GM10847 (cell line): ENCODE results near the gene CTXND1.

ENCODE experiments used
- POLR2A ChIP-seq: IDR thresholded peaks from 2 replicates; pipeline ENCODE4 v1.6.1; 2011; ENCODE audit not compliant: insufficient read length; ENCODE audit errors: extremely low read depth

The CTXND1 gene

DNA sequence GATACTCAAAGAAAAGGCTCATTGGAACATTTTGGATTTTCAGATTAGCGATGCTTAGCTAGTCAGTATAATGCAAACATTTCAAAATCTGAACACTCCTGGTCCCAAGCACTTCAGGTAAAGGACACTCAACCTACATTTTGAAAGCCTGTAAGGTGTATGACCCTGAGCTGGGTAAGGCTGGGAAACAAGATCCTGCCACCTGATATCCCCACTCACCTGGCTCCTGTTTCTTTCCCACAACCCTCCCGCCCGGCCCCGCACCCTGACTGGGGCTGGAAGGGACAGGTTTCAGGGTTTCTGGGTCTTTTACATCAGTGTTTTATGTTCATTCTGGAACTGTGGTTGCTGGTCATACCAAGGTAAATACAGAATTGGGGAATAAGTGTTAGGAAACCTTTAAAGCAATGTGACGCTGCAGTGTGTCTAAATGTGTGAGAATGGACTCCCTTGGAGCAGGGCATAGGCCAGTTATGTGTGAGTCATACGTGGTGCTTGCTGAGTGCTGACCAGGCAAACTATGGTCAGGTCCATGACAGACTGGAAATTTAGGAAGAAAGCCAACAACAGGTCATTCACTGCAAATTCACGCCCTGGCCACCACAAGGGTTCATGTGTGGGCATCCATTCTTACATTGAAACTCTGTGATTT, 22.9 kb downstream of the CTXND1 start:
- TF ChIP-seq POLR2A, result no peak

DNA sequence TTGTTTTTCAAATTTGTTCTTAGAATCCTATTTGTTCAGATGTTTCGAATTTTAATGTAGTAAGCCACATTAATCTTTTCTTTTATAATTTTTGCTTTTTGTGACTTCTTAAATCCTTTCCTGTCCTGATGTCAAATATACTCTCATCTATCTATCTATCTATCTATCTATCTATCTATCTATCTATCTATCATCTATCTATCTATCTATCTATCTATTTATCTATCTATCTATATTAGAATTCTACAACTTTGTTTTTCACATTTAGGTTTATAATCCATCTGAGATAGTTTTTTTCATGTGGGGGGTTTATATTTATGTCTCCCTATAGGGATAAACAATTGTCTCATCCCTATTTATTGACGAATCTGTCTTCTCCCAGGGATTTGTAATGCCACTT, 32.1 kb downstream of the CTXND1 start:
- no peak for TF ChIP-seq POLR2A

DNA sequence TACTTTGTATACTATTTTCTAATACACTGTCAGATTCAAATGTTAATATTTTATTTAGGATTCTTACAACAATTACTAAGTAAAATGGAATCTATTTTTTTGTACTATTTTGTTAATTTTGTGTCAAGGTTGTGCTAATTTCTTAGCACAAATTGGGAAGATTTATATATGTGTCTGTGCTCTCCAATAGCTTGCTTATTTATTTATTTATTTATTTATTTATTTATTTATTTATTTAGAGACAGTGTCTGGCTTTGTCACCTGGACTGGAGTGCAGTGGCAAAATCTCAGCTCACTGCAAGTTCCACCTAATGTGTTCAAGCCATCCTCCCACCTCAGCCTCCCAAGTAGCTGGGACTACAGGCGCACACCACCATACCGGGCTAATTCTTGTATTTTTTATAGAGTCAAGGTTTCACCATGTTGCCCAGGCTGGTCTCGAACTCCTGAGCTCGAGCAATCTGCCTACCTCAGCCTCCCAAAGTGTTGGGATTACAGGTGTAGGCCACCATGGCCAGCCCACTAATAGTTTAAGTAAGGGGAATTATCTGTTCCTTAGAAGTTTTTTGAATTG, 34.6 kb downstream of the CTXND1 start:
- no peak for TF ChIP-seq POLR2A

DNA sequence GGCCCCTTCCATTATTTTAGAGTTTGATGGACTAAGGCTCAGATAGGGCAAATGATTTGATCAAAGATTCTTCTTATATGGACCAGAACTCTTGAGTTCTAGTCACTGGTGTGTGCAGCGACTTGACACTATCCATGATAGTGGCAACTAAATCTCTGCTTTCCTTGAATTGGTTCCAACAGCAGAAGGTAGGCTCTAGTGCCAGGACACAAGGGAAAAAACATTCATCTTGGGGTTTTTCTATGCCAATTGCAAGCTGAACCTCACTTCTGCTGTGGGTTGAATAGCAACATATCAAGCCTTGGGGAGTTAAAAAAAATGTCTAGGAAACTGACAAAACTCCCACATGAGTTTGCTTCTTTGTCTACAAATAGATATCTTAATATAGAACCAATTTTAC, 35.1 kb downstream of the CTXND1 start:
- no peak for TF ChIP-seq POLR2A

DNA sequence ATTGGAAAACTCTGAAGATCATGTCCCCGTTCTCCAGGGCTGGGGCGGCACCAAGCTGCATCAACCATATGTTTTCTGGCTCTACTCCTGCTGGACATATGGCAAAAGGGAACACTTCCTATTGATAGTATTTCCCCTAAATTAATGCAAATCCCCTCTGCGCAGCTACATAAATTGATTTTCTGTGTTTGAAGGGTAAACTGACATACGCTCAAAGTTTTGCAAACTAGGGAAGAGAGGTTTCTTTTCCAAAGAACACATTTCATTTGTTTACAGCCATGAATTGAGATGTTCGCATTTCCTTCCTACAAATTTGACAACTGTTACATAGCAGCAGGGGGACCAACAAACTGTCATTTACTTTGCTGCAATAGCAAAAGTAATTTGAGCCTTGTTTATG, 35.9 kb downstream of the CTXND1 start:
- TF ChIP-seq POLR2A, result no peak

- TF ChIP-seq POLR2A, result no peak
Measured at GRCh38 chr15:80214910-80215309, 37.1 kb downstream of the CTXND1 start.

DNA sequence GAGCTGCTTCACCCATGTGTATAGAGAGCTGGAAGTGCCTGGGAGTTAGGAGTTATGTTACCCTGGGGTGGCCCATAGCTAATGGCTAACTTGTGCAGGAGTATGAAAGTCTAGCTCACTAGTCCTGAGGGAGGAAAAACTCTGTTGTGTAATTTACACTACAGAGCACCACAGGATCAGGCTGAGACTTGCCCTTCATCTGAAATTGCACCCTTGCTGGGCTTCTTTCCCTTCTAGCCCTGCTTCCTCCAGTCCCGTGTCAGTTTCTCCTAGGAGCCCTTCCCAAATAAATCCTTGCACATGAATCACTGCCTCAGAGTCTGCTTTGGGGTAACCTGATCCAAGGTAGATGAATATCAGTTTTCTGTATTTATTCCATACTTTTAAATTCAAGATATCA, 40.0 kb downstream of the CTXND1 start:
- no peak for TF ChIP-seq POLR2A

GRCh38 chr15:80210611-80211573, 41.1 kb downstream of the CTXND1 start:
- no peak for TF ChIP-seq POLR2A

GRCh38 chr15:80208758-80209734, 43.0 kb downstream of the CTXND1 start:
- no peak for TF ChIP-seq POLR2A

GRCh38 chr15:80207887-80208286, 44.1 kb downstream of the CTXND1 start:
- no peak for TF ChIP-seq POLR2A

DNA sequence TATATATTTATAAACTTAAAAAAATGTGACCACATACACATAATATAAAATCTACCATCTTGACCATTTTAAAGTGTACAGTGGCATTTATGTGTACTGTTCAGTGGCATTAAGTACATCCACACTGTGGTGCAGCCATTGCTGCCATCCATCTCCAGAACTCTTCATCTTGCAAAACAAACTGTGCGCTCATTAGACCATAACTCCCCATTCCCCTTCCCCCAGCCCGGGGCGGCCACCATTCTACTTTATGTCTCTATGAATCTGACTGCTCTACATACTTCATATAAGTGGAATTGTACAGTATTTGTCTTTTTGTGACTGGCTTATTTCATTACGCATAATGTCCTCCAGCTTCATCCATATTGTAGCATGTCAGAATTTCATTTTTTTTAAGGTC, 47.8 kb downstream of the CTXND1 start:
- no peak for TF ChIP-seq POLR2A

DNA sequence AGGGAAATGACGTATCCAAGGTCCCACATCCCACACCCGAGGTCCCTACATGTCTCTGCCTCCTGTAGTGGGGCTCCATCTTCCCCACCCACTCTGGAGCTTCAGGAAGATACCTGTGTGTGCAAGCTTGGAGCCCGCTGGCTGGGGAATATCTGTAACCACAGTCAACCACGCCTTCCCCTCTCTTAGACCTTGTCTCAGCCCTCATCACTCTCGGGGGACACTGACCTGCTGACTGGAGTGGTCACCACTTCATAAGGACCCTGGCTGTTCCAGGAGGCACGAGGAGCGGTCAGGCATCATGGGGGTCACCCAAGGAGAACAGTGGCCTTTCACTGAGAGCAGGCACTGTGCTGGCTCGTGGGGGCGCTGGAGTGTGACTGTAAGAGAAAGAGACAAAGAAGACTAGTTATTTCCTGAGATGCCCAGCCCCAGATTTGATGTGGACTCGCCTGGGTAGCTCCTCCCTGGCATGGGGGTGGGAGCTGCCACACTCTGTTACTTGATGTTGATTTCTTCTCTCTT, 48.6 kb downstream of the CTXND1 start:
- TF ChIP-seq POLR2A, result no peak

GRCh38 chr15:80202641-80203360, 49.2 kb downstream of the CTXND1 start:
- TF ChIP-seq POLR2A, result no peak

- no peak for TF ChIP-seq POLR2A
Measured at GRCh38 chr15:80202016-80202315, 50.0 kb downstream of the CTXND1 start.
